ENCODE data around the gene SUGCT.

GRCh38 chr7:40403703-40404476 is 269.1 kb downstream of the SUGCT start:
- TF ChIP-seq, protein P1, sequence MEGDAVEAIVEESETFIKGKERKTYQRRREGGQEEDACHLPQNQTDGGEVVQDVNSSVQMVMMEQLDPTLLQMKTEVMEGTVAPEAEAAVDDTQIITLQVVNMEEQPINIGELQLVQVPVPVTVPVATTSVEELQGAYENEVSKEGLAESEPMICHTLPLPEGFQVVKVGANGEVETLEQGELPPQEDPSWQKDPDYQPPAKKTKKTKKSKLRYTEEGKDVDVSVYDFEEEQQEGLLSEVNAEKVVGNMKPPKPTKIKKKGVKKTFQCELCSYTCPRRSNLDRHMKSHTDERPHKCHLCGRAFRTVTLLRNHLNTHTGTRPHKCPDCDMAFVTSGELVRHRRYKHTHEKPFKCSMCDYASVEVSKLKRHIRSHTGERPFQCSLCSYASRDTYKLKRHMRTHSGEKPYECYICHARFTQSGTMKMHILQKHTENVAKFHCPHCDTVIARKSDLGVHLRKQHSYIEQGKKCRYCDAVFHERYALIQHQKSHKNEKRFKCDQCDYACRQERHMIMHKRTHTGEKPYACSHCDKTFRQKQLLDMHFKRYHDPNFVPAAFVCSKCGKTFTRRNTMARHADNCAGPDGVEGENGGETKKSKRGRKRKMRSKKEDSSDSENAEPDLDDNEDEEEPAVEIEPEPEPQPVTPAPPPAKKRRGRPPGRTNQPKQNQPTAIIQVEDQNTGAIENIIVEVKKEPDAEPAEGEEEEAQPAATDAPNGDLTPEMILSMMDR (conservative IDR thresholded peaks at IDR 0.05), result no peak
- no peak for TF ChIP-seq ZFX (IDR thresholded peaks at IDR 0.05)

All from C4-2B (cell line).